ENCODE data around the gene PSMB11.

DNA sequence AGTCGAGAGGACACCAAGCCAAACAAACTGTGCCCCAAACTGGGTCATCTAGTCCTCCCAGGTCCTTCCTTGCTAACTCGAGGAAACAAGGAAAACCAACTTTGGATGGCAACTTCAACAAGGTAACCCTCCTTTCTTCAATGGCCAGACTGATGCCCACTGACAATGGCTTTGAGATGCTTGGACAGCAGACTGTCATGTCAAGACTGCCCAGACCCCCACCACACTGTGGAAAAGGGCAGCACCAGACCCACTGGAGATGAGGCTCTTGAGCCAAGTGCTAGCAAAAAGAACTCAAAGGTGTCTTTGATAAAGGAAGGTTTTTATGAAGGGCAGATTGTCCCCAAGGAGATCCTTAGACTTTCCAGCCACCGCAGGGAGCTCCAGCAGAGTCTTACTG is 24.4 kb downstream of the PSMB11 start:
- TF ChIP-seq CTCF (conservative IDR thresholded peaks at IDR 0.05), result no peak
- TF ChIP-seq ZFX (IDR thresholded peaks at IDR 0.05), result no peak

All from C4-2B (cell line).